NCI-H128 (cell line): ENCODE data around the gene CORO1C.
"Not testable (repeated sequence)": the region's sequence is repeated elsewhere in the genome, so short reads cannot be mapped to it uniquely, and the experiment has no call there.

Experiments used
- DNase-seq: peaks from one replicate; lab custom pipeline; 2025; ENCODE audit not compliant: unreplicated experiment; lab: John Stamatoyannopoulos, UW

The CORO1C gene

DNA sequence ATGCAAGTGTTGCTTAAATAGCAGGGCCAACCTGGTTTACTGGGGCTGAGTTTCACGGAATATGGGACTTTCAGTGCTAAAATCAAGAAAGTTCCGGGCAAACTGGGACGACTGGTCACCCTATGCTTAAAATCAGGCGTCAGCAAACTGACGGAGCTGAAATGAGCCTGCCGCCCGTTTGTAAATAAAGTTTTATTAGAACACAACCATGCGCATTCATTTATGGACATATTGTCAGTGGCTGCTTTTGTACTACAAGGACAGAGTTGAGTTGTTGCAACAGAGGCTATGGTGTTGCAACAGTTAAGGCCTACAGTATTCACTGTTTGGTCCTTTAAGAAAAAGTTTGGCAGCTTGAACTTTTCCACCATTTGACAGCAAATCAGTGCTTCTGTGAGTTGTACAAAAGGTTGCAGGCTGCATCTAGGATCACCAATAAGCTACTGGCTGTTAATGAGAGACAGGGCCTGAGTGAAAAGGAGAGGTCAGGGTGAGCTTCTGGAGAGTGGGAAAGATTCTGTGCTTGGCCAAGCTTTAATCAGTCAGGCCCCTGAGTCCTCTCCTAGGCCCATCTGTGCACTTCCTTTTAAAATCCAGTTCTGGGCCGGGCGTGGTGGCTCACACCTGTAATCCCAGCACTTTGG lies 111.0 kb downstream of the CORO1C start:
- DNase-seq = no peak

DNA sequence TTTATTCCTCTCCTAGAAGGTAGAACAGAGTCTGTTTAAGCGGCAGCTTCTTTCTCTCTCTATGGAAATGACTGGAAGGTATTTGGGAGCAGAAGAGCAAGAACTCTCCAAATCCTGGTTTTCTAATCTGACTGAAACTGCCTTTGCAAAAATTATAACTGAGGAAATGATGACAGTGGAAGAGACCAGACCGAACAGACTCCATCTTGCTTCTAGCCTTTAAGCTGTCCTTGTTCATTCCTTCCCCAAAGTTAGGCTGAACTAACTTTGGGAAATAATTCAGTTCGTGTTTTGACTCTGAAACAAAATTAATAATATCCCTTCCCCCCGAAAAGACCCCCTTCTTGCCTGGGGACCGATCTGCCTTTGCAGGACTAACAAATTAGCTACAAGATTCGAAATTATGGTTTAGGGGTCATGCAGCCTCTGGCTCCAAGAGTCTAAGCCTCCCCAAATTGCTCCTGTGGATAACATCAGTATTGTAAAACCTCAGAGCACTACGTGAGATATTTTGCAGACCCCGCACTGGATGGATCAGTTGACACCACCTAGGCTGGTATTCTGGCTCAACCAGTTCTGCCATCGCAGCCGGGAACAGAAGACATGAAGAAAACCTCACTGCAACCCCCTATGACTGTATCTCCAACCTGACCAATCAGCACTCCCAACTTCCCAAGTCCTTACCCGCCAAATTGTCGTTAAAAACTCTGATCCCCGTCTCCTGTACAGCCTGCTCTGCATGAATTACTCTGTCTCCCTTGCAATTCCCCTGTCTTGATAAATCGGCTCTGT lies 111.8 kb downstream of the CORO1C start:
- DNase-seq = no peak

GRCh38 chr12:108618953-108619274 lies 112.4 kb downstream of the CORO1C start:
- DNase-seq = not testable (repeated sequence)

DNA sequence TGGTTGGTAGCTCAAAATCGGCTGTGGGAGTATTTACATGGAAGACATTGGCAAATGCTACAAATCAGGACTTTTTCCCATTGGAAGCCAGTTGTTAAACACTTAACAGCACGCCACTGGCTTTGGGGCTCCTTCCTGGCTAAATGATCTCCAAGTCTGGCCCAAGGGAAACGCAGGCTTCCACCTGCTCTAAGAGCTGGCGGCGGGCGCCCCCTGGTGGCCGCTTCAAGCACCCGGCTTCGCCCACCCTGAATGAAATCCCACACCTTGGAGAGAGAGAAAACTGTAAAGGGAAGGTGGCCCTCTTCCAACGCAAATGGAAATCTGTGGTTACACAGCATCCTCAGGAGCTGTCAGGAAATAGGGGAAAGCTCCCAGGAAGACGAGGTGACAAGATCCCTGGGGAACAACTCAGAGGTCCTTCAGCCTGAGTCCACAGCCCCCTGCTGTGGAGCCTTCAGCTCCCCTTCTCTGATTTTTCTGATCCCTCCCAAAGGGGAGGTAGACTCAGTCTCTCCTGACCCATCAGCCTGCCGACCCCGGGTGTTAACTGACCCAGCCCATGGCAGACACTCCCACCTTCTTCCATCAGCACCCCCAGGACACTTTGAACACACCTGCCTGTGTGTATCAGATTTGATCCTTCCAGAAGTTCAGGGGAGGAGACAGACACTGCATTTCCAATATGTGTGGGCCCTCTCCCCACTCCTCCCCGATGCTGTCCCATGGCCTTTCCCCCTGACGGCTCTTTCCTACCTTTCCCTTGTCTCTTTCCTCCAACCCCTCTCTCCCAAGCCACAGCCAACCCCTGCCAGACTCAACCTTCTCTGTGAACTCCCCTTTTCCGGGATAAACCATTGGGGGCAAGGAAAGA lies 113.0 kb downstream of the CORO1C start:
- DNase-seq = peak; percentile 55

GRCh38 chr12:108616941-108617858 lies 114.1 kb downstream of the CORO1C start:
- DNase-seq = no peak

DNA sequence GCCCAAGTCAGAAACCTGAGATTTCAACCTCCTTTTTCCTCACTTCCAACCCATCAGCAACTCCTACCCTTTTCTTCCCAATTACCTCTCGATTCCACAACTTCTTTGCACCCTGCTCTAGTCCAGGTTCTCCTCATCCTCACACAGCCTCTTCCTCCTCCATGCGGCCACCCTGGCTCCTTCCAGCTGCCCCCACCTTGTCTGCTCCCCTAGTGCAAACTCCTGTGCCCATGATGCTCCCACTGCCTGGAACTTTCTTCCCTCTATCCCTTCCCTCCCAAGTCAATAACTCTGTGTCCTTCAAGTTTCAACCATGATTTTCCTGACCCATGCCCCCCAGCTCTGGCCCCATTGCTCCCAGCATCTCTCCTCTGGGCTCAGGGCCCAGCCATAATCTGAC lies 115.0 kb downstream of the CORO1C start:
- DNase-seq = no peak

DNA sequence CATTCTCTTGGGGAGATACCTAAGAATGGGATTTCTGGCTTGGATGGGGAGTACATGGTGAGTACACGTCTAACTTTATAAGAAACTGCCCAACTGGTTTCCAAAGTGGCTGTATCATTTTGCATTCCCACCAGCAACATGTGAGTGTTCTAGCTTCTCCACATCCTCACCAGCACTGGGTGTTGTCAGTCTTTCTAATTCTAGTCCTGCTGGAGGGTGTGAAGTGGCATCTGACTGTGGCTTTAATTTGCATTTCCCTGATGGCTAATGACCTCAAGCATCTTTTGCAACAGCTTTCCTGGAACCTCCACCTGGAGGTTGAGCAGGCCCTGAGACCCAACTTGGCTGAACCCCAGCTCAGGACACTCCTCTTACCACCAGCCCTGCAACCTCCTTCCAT lies 115.4 kb downstream of the CORO1C start:
- DNase-seq = no peak

DNA sequence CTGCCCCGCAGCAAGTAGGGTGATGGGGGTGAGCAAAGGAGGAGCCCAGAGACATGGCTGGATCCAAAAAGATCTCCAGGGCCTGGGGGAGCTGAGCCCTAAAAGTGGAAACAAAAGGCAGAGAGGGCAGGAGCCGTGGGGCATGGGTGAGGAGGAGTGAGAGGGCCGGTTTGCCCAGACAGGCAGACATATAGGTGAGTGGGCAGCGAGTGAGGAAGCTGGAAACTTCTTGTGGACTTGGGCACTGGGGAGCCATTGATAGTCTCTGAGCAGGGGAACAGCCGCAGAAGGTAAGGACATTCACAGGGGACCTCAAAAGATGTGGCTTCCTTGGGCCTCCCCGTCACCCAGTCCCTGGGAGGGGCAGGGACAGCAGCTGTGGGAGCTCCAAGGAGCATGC lies 116.7 kb downstream of the CORO1C start:
- DNase-seq = no peak

GRCh38 chr12:108614041-108614440 lies 117.3 kb downstream of the CORO1C start:
- DNase-seq = no peak

DNA sequence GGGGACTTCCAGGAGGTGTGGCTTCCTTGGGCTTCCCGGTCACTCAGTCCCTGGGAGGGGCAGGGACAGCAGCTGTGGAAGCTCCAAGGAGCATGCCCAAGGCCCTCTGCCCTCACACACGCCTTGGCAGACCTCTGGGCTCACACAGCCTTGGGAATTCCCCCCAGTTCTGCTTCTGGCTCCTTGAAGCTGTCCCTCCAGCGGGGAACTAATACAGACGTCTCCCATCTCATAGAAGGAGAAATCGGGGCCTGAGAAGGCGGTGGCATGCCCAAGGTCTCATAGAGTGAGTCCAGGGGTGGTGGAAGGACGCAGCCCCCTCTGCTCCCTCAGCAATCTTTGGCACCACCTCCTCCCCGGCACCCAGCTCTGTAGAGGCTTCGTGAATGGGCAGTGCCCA lies 117.8 kb downstream of the CORO1C start:
- DNase-seq = no peak

DNA sequence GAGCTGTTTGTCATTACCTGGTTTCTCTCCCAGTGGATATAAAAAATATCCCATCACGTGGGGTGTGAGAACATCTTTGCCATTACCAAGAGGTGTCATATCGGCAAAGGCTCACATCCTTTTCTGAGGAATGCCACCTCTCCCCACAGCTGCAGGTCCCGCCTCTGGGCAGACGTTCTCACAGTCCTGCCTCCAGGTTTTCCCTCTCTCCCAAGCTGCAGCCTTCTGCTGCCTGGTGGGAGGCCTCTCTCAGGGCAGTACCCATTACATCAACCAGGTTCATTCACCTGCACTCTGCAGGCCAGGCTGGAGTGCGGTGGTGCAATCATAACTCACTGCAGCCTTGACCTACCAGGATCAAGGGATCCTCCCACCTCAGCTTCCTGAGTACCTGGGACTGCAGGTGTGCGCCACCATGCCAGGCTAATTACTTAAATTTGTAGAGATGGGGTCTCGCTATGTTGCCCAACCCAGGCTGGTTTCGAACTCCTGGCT lies 118.5 kb downstream of the CORO1C start:
- no peak for DNase-seq

DNA sequence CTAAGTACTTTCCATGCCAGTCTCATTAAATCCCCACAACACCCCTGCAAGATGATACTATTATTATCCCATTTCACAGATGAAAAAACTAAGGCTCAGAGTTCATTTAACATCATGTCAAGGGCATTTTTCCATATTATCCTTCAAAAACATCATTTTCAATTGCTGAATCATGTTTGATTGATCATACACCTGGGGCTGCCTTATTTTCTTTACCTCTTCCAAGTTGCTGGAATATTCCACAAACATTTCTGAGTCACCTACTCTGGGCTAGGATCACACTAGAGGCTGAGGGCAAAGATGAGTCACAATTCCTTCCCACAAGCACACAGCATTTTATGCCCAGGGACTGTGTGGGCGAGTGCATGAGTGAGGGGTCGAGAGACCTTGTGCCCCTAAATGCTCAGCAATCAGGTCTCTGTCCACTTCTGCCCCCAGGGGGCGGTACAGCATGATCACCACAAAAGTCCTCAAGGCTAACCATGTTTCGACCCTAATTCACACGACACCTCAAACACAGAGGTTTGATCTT lies 119.4 kb downstream of the CORO1C start:
- DNase-seq = no peak

DNA sequence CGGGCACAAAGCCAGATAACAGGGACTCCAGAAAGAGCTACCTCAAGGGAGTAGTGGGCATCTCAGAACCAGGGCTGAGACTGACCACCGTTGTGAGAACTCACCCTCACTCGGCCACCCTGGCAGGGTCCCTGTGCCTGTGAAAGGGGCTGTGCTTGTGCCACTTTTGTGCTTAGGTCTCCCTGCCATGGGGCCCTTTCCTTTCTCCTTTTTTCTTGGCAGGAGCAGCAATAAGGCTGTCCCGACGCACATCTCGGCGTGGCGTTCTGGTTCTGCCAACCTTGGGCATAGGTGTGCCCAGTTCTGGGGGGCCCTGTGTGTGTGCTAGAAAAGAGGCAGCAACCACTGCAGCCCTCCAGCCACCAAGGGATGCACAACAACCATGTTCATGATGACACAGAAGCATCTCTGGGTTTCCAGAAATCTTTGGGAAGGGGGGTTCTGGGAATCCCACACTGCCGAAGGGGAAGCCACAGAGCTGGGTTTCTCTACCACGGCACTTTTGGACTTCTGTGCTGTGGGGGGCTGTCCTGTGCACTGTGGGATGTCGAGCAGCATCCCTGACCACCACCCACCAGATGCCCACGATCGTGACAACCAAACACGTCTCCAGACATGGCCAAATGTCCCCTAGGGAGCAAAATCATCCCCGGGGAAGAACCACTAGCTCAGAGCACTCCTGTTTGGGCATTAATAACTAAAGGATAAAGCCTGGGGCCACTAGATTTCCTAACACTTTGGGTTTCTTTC lies 120.3 kb downstream of the CORO1C start:
- no peak for DNase-seq

GRCh38 chr12:108610336-108610815 lies 120.9 kb downstream of the CORO1C start:
- no peak for DNase-seq

GRCh38 chr12:108609537-108610335 lies 121.6 kb downstream of the CORO1C start:
- DNase-seq = no peak

GRCh38 chr12:108608616-108609015 lies 122.7 kb downstream of the CORO1C start:
- DNase-seq = no peak

DNA sequence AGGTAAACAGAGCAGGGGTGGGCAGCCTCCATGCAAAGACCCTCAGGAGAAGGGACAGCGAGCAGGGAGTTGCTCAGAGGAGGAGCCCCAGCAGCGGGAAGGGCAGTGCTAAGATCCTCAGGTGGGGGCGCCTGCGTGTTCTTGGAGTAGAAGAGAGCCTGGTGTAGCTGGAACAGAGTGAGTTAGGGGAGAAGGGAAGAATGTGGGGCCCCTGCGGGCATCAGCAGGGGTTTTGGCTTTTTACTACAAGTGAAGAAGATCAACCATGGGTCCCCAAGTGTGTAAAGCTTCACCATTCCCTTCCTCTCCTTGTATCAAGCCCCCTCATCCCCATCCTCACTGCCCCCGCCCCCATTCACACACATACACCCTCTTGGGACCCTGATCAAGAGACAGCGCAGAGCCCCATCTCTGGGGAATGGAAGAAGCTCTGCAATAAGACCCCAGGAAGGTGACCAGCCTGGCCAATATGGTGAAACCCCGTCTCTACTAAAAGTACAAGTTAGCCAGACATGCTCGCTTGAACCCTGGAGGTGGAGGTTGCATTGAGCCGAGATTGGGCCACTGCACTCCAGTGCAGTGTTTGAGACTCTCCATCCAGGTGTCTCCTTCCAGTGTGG lies 123.2 kb downstream of the CORO1C start:
- no peak for DNase-seq

DNA sequence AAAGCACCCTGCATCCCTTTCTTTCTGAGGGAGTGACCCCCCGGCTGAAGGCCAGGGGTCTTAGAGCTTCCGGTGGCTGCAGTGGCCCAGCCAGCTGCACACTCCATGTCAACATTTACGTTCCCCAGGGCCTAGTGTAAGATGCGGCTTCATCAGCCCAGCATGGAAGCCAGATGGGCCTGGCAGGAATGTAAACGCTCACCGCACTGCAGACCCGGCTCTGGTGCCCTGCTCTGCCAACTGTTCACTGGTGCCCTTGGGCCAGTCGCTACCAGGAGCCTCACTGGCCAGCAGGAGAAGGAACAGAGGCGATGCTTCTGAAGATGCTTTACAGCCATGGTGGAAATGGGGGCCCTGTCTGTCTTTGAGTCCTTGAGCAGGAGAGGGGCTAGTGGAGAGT lies 124.8 kb downstream of the CORO1C start:
- no peak for DNase-seq
